NCI-H2196 treated with DMSO at 0.1 percent for 48 hours (cell line): ENCODE data around the gene UBE2E1.
A peak's percentile ranks its signal among the peaks of the same experiment; 100 is the strongest.

Experiments
- DNase-seq: peaks from one replicate; lab custom pipeline; 2025; ENCODE audit not compliant: unreplicated experiment; lab: John Stamatoyannopoulos, UW

UBE2E1 gene

DNA sequence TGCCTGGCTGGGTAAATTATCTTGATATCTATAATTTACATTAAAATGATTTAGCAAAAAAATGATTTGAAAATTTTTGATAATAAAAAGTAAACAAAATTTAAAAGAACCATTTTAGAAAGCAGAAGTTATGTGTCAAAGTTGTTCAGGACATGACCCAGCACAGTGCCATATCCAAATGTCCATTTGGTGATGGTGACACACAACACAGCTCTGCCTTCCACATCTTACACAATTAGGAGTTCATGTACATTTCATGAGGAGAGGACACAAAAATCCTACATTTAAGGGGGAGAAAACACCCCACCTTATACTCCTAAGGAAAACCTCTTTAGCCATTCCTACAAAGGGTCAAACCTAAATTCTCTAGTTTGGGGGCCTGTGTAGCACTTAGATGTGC, 10.7 kb upstream of the UBE2E1 start:
- no peak for DNase-seq

DNA sequence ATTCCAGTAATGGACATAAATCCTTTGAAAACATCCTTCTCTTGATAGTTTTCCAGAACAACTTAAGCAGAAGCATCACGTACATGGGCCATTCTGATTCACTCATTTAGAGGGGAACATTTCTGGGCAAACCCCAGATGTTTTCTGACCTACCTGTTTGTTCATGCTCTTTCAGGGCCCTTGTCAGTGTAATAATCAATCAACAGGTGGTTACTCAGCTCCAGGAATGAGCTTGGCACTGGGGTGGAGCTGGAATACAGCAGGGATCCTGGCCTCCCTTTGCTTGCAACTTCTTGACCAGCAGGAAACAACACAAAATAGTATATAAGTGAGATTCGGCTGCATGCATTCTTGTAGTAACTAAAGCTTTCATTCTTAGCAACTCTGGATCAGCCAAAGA, 9.2 kb upstream of the UBE2E1 start:
- DNase-seq: no peak

DNA sequence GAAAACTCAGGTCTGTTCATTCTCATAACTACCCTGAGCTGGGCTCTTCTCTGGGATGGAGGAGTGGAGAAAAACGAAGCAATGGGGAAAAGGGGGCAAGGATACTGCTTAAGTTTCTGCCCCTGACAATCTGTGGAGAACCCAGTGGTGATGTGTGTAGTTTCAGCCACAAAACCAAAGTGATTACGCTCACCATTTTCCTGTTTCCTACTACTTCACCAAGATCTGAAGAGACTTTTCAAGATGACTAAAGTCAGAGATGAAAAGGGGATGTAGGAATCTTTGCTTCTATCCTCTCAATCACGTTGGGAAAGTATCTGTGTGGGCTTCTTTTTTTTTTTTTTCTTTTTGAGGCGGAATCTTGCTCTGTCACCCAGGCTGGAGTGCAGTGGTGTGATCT, 8.3 kb upstream of the UBE2E1 start:
- no peak for DNase-seq

DNA sequence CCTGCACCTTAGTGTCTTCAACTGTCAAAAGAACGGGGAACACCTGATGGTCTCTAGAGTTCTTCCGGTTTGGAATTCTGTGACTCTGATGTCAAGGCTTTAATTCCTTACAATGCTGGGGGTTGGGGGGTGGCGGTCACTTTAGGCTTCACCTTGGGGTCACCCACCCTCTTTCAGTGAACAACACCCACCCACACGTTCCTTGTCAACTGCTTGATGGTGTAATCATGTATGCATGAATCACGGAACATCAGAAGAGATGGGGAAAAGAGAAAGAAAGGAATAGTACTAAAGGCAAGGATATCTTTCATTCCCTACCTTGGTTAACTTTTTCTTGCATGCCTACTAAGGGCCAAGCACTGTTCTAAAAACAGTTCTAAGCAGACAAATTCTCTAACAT, 7.3 kb upstream of the UBE2E1 start:
- no peak for DNase-seq

DNA sequence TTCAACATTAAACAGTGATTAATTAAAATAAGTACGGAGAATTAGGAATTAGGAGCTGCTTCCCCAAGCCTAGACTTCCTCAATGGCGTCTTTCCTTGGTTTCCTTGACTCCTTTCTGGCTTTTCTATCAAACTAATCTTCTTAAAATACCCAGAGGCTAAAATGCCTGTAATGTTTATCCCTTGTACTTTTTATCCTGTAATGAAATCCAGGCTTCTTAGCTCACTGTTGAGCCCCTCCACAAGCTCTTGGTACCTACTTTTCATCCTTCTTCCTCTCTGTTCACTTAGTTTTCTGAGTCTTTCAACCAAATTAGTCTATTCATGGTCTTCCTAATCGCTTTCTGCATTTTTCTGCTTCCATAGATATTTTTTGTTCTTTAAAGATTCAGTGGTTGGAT, 6.9 kb upstream of the UBE2E1 start:
- DNase-seq: no peak

DNA sequence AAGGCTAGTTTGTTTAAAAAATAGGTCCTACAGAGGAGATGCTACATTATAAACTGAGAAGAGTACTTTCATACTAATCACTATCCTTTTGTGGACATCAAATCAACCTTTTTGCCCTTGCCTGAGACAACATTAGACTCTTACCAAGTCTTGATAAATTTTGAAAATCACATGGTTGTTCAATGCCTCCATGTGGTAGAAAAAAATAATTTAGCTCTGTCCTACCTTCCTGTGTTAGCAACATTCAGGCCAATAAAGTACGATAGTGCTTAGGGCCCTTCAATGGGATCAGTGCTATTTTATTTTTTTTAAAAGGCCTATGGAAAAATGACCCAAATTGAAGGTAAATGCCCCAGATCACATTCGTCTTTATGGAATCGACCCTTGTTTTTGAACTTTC, 5.0 kb upstream of the UBE2E1 start:
- no peak for DNase-seq

DNA sequence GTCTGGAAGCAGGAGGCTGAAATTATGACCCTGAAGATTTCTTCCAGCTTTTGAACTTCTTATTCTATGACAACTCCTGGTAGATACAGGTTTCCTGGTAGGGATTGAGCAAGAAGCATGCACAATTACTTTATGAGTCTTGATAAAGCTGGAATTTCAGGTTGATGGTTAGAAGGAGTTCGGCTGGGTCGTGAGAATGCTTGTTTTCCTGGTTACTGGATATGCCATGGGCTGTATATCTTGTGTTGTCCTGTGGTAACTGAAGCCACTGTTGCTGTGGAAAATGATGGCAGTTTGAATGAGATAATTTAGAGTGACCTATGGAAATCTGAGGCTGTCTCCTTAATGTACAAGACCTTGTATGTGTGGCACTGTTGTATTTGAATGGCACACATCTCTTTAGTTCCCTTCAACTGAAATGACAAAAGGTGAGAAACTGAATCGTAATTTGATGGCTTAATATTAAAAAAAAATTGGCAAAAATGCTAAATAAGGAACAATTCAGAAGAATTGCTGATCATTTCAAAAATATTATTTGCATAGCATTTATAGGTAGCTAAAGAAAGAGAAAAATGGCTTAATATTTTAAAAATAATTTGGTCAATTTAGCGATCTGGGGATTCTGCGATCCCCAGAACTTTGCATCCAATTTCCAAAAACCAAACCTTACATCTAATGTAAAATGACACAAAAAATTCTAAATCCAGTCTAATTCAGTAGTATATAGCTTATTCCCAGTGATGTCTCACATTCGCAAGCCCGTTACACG, 1.1 kb upstream of the UBE2E1 start:
- DNase-seq: no peak

DNA sequence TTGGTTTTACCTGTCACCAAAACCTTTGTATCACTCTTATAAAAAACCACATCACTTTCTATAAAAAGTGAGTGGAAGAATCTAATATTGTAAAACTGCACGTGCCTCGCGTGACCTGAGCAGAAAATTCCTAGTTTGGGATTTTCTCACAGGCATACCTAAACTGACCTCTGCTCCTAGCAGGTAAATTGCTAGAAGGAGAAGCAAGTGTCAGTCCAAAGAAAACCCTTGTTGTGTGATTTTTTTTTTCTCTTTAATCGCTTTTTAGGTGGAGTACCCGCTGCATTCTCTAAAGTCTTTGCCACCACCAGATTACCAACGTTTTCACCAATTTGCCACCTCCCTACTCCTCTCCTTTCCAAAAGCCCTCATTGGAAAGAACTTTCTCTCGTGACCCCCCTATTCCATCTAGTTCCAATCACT, 534 bp upstream of the UBE2E1 start:
- no peak for DNase-seq

DNA sequence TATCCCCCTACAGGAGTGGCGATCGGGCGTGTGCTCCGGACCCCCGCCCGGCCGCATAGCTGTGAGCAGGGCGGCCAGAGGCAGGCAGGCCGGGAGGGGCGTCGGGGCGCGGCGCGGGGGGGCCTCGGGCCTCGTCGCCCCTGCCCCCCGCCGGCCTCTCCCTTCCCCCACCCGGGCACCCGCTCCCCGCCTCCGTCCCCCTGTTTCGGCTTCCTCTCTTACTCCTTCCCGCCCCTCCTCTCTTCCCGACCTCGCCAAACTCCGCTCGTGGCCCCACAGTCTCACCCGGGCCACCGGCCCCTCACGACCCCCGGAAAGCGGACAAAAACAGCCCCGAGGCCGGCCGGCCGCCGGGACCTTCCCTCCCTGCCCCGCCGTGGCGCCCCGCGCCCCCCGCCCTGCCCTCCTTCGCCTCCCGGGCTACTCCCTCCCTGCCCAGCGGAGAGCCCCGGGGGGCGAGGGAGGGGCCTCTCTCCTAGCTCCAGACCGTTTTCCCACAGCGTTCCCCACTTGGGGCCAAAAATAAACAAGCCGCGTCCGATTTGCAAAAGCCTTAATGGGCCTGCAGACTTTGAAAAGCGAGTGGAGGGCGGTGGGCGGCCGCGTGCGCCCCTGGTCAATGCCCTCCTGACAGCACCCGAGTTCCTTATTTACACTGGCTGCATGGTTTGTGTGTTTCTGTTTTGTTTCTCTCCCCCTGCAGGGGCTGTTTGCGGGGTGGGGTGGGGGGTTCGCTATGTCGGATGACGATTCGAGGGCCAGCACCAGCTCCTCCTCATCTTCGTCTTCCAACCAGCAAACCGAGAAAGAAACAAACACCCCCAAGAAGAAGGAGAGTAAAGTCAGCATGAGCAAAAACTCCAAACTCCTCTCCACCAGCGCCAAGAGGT, 1.0 kb downstream of the UBE2E1 start:
- DNase-seq: no peak

DNA sequence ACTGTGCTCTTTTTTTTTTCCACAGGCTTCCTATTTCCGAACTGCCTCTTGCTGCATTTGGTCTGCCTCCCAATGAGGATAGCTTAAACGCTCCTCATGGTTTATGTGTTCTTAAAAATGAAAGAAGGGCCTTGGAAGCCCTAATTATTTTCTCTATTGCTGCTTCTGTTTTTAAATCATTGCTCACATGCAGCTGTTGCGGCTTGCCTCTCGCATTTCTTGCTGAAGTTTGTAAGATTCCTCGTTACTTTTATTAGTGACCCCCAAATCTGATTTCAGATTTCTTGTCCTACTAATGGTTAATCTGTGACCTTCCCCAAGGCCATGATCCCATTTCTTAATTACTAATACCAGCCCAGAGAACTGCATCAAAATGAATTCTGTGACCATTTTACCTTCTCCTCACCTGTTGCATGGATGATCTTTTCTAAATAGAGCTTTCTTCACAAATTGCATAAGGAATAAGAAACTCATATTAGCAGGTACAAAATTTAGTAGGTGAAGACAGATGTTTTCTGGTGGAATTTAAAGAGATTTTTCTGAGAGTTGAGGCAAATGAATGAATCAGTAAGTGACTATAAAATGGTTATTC, 1.8 kb downstream of the UBE2E1 start:
- DNase-seq: no peak

DNA sequence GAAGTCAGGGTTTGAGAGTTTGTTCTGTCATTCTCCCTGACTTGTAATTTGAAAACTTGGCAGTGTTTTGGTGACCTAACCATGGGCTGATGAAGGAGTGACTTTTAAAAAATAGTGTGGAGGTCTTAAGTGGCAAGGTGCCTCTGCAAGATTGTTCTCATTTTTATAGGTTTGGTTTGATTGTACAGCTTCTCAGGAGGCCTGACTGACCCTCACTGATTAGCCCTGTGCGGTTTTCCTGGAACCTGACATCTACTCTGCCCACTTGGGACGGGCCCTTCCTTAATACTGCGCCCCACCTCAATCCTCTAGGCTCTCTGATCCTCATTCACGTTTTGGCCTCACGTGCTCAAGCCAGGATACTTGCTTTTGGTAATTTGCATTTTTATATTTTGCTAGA, 2.8 kb downstream of the UBE2E1 start:
- DNase-seq: no peak

DNA sequence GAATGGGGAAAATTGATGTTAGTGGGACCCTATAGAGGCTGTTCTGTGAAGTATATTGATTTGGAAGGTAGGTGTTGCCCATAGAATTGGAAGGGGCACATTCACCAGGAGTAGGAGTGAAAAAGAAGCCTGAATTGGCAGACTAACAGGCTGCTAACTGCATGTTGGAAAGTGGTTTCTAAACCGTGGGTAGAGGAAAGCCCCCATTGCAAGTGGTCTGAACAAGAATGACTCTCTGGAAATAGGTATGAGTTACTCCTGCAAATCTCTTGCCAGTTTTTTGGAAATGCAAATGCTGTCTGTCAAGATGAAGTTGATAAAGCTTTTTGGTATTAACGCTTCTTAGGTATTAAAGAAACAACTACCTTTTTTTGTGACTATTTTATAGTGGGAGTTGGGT, 3.5 kb downstream of the UBE2E1 start:
- DNase-seq: no peak

DNA sequence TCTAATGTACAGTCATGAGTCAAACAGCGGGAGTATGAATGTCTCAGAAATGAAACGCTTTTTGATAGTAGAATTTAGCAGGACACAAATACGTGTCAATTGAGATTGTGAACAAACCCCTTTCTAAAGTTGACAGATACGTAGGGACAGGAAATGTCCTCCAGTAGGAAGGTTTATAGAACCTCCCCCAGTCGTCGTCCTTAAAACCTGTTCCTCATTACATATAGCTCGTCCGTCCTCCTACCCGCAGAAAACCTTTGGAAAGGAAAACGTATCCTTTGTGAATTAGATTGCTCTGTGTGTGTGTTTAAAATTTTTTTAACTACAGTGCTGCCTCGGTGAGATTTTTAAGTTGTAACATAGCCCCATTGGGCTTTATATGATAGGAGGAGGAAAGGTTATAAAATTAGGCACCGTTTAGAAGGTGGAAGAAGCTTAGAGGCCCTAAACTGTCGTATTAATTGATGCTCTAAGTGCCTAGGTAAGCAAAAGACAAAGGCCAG, 4.1 kb downstream of the UBE2E1 start:
- DNase-seq: no peak

DNA sequence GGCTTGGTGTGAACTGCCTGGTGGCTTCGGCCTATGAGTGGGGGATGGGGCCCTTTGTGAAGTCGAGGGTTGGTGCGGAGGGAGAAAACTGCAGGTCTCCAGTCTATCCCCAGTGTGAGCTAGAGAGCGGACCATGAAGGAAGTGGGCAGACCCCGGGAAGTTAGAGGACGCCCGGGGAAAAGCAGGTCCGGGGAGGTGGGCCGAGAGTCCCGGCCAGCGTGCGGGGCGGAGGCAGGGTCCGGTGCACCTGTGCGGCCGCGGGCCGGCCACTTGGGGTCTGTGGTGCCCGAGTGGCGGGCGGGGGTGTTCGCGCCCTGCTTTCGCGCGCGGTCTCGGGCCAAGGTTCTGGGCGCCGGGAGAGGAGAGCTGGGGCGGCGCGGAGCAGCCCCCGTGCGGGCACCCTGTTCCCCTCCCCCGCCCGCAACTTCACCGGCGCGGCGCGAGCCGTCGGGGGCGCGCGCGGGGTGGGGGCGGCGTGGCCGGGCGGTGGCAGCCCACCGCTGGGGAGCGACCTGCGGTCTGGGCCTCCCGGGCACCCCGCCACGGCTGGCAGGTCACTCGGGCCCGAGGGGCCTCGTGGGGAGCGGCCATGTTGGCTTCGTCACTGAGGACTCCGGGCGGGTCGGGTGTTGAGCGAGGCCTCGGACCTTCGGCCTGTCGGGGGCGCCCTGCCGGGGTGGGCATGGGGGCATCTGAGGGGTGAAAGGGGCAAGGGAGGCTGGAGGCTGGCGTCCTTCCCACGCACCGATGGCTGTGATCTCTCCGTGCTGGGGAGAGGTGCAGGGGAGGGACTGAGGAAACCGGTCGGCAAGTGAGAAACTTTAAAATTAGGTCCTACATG, 4.8 kb downstream of the UBE2E1 start:
- peak; percentile 15 for DNase-seq

DNA sequence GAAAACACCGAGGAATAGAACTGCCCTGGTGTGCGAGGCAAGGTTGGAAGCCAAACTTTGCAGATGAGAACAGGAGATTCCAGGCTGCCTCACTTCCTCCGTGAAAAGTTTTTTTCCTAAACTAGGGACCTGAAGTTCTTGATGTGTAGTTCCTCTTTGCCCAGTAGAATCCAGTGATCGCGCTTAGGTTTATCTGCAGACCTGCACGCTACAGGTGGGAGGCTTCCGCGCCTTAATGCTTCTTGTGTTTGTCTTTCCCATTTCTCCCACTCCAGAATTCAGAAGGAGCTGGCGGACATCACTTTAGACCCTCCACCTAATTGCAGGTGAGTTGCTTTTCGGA, 5.4 kb downstream of the UBE2E1 start:
- DNase-seq: no peak

DNA sequence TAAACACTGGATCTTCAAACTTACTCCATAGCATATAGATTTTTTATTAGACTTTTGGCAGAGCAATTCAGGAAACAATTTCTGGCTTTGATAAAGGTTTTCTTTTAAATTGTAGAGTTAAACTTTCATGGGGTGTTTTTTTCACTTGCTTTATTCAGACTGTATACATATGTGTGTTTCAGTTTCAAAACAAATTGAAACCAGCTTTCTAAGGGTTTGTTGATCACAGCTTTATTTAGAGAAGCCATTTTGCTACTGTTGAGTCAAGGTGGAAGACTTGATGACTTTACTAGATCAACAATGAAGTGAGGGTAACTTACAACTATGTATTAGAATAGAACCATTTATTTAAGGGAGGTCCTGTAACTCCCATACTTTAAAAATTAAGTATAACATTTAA, 6.2 kb downstream of the UBE2E1 start:
- no peak for DNase-seq

DNA sequence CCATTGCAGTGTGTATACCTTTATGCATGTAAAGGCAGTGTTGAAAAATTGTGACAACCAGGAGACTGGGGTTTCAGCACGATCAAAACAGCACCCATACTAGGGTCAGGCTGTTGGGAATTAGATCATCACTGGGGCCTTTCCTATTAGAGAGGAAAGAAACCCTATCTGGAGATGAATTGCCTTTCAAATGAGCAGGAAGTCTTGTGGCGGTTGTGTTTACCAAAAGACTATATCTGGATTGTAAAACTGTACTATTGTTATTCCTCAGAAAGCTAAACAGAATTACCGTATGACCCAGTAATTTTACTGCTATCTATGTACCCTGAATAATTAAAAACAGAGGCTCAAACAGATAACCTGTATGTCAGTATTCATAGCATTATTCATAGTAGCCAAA, 10.1 kb downstream of the UBE2E1 start:
- no peak for DNase-seq

DNA sequence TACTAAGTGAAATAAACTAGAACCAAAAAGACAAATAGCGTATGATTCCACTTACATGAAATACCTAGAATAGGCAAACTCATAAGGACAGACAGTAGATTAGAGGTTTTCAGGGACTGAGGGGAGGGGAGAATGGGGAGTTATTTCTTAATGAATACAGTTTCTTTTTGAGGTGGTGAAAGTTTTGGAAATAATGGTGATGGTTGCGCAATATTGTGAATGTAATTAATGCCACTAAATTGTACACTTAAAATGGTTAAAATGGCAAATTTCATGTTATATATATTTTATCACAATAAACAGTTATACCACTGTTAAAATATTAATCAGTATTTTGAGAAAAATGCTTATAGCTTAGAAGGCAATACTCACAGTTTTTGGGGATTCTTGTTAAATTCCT, 11.0 kb downstream of the UBE2E1 start:
- no peak for DNase-seq

DNA sequence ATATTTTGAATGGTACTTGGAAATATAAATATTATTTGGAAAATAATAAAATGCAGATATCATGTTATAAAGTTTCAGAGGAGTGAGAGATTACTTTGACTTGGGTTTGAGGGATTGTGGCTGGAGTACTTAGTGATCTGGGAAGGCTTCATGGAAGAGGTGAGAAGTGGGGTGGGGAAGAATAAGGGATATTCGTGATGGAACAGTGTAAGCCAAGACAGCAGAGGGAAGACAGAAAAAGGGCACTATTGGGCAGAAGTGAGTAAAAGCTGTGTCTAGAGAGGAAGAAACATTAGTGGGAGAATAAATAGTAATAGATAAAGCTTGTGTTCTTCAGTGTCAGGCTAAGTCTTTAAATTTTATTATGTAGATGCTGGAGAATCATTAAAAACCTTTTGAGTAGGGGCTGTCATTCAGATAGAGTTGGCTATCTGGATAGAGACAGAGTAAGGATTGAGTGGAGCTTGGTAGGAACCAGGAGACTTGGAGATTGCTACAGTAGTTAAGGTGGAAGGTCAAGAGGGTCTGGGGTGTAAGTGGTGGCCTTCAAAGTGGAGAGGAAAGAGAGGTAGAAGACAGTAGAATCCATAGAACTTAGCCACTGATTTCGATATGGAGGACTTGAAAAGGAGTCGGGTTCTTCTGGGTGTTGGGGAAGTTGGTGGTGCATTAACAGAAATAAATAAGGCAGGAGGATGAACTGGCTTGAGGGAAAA, 11.9 kb downstream of the UBE2E1 start:
- no peak for DNase-seq

DNA sequence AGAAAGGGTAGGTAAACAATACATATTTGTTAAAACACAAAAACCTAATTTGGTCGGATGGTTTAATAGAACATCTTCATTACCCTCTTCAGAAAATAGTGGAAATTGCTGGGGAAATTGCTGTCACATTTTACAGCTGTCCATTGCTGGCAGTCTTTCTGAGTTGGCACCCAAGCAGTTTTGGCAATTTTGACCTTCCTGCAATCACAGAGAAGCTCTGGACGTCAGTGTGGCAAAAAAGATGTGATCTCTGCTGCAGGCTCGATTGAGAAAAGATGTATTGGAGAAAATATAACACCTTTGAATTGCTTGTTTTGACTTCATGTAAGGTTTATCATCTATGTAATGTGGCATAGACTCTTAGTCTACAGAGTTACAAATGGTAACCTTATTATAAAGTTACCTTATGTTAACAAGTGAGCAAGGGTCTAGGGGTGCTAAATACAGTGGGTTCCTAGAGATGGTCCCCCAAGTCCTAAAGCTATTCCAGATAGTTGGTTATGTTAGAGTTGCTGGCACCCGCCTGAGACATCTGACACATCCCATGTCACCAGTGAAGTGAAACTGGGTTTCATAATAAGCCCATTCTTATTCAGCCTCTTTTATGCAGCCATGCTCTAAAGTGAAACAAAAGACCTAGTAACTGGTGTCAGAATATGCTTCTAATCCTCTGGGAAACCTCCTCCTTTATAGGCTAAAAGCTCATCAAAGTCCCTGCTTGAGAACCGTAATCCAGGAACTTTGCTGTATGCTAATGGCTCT, 14.0 kb downstream of the UBE2E1 start:
- DNase-seq: no peak
